Omental fat pad (tissue), 4 donors: ENCODE data around the gene CFAP221. TPM values are rescaled to one million over a fixed set of nuclear protein-coding genes. Genes with fewer than 3 reads are reported as not detected.

Experiments used
- ATAC-seq: fragments of 150-250 bp; one replicate; pipeline ENCODE4 v1.9.1; 2016; ENCODE audit warnings: mild to moderate bottlenecking, moderate library complexity; ENCODE audit not compliant: low FRiP score
- DNase-seq: peaks from one replicate; pipeline ENCODE4 v3.0.0-alpha.2; 2019; ENCODE audit warnings: low spot score
- total RNA-seq, 4 donors: library from RNA; depleted of rRNA; stranded (reverse); fragments of >200 nt; gene quantifications; one replicate each; pipeline ENCODE4 v1.1.0, GENCODE V29; 2016
- TF ChIP-seq, protein P1 (sequence below), 3 donors: fragments of 450-650 bp; IDR thresholded peaks; one replicate each; pipeline ENCODE4 v1.5.1; 2016 to 2017; ENCODE audit warnings: antibody characterized with exemption in 3 of 3, mild to moderate bottlenecking in 3 of 3, moderate library complexity in 2 of 3

The CFAP221 gene
- total RNA-seq, 4 donors from 2014 or later = 1.2 to 1.7 (median 1.3) TPM; not detected in 1

DNA sequence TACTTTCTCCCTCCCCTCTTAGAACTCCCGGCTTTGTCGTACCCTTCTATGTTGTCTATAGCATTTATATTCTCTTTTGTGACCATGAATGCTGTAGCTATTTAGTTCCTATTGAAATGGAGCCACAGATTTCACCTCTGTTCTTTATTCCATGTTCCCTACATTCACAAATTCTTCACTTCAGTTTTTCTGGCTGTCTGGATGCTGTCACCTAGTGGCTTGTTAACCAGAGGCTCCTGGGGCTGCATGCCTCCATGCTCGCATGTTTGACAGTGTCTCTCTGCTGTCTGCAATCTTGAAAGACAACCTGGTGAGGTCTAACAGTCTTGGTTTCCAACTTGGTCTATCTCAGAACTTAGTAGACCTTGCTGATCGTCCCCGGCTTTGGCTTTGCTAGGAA is 48.2 kb downstream of the CFAP221 start:
- DNase-seq (no peak), ATAC-seq (no peak)
- TF ChIP-seq, protein P1, sequence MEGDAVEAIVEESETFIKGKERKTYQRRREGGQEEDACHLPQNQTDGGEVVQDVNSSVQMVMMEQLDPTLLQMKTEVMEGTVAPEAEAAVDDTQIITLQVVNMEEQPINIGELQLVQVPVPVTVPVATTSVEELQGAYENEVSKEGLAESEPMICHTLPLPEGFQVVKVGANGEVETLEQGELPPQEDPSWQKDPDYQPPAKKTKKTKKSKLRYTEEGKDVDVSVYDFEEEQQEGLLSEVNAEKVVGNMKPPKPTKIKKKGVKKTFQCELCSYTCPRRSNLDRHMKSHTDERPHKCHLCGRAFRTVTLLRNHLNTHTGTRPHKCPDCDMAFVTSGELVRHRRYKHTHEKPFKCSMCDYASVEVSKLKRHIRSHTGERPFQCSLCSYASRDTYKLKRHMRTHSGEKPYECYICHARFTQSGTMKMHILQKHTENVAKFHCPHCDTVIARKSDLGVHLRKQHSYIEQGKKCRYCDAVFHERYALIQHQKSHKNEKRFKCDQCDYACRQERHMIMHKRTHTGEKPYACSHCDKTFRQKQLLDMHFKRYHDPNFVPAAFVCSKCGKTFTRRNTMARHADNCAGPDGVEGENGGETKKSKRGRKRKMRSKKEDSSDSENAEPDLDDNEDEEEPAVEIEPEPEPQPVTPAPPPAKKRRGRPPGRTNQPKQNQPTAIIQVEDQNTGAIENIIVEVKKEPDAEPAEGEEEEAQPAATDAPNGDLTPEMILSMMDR (IDR thresholded peaks at IDR 0.05) = no peak

GRCh38 chr2:119596638-119597037 is 52.4 kb downstream of the CFAP221 start:
- TF ChIP-seq, protein P1 (IDR thresholded peaks at IDR 0.05) = no peak
- no peak for ATAC-seq
- no peak for DNase-seq

GRCh38 chr2:119598596-119599263 is 54.5 kb downstream of the CFAP221 start:
- ATAC-seq = no peak
- TF ChIP-seq, protein P1 (IDR thresholded peaks at IDR 0.05) = no peak
- no peak for DNase-seq

DNA sequence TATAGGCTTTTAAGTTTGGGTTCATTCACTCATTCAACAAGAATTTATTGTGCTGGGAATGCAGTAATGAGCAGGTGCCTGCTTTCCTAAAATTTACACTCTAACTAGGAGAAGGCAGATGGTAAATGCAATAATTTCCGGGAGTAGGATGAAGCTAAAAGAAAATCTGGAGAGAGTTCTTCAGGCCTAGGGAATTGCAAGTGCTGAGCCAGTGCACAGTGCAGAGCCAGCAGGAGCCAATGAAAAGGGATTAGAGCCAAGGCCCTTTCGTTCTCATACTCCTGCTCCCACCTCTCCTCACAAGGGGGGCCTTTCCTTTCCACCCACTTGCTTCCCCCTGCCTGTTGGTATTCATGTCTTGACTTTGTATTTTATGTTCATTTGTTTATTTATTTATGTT is 55.1 kb downstream of the CFAP221 start:
- TF ChIP-seq, protein P1 (IDR thresholded peaks at IDR 0.05) = no peak
- DNase-seq (no peak), ATAC-seq (no peak)

GRCh38 chr2:119605096-119605495 is 60.8 kb downstream of the CFAP221 start:
- no peak for DNase-seq
- TF ChIP-seq, protein P1 (IDR thresholded peaks at IDR 0.05) = no peak
- no peak for ATAC-seq

- TF ChIP-seq, protein P1 (IDR thresholded peaks at IDR 0.05) = no peak
- DNase-seq (no peak), ATAC-seq (no peak)
These were observed 62.4 kb downstream of the CFAP221 start for GRCh38 chr2:119606674-119607073.

DNA sequence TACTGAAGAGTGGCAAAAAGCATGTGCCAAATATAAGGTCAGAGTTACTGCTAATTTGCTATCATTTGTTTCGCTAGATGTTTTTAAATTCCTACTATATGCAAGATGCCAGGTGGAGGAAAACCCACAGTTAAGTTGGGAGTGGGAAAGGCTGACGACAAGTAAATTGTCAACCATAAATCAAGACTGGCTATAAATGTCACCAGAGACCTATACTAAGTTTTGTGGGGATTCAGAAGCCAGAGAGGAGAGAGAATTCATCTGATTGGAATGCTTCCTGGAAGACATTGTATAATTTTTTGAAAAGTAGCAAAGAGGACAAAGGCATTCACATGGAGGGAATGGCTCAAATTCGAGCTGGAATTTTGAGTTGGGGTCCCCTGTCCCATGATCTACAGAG is 64.3 kb downstream of the CFAP221 start:
- DNase-seq = no peak
- TF ChIP-seq, protein P1 (IDR thresholded peaks at IDR 0.05) = no peak
- no peak for ATAC-seq
